Smooth muscle cell (in vitro differentiated cells): Measurements from ENCODE around the gene CASQ1. TPM values are rescaled to one million over a fixed set of nuclear protein-coding genes. Genes with fewer than 3 reads are reported as not detected.

Experiments used
- DNase-seq: peaks from one replicate; lab custom pipeline; 2025; ENCODE audit not compliant: unreplicated experiment; lab: John Stamatoyannopoulos, UW
- H2AFZ ChIP-seq: fragments of 200-600 bp; sonication (generic); 2 replicates; pipeline ENCODE4 v1.6.0; 2016; ENCODE audit warnings: antibody characterized with exemption, low read depth, mild to moderate bottlenecking
- H3F3A ChIP-seq: fragments of 200-600 bp; sonication (generic); 2 replicates; pipeline ENCODE4 v1.6.0; 2017; ENCODE audit warnings: antibody characterized with exemption, low read depth
- H3K27ac ChIP-seq: fragments of 200-600 bp; sonication (generic); 2 replicates; pipeline ENCODE4 v1.5.1; 2016; ENCODE audit warnings: low read depth, mild to moderate bottlenecking
- H3K27me3 ChIP-seq: fragments of 200-600 bp; sonication (generic); 2 replicates; pipeline ENCODE4 v1.6.1; 2016; ENCODE audit warnings: low read depth, mild to moderate bottlenecking
- H3K36me3 ChIP-seq: fragments of 200-600 bp; sonication (generic); 2 replicates; pipeline ENCODE4 v1.5.1; 2016; ENCODE audit warnings: low read depth
- H3K4me1 ChIP-seq: fragments of 200-600 bp; sonication (generic); 2 replicates; pipeline ENCODE4 v1.5.1; 2016; ENCODE audit warnings: low read depth
- H3K4me2 ChIP-seq: fragments of 200-600 bp; sonication (generic); 2 replicates; pipeline ENCODE4 v1.6.0; 2016; ENCODE audit warnings: mild to moderate bottlenecking
- H3K4me3 ChIP-seq: fragments of 200-600 bp; sonication (generic); 2 replicates; pipeline ENCODE4 v1.5.1; 2016; ENCODE audit warnings: mild to moderate bottlenecking
- H3K79me2 ChIP-seq: fragments of 200-600 bp; sonication (generic); 2 replicates; pipeline ENCODE4 v1.6.0; 2016; ENCODE audit warnings: low read depth, mild to moderate bottlenecking
- H3K9ac ChIP-seq: fragments of 200-600 bp; sonication (generic); 2 replicates; pipeline ENCODE4 v1.6.0; 2016; ENCODE audit warnings: low read depth
- H3K9me3 ChIP-seq: fragments of 200-600 bp; sonication (generic); replicated peaks from 2 replicates; pipeline ENCODE4 v1.5.1; 2016; ENCODE audit warnings: low read depth
- H4K20me1 ChIP-seq: fragments of 200-600 bp; sonication (generic); 2 replicates; pipeline ENCODE4 v1.6.0; 2016; ENCODE audit warnings: low read depth
- WGBS: methylation state at CpG from one replicate; pipeline ENCODE4 v1.1.7; 2016; ENCODE audit warnings: low lambda C conversion rate; 5-methylcytosine and 5-hydroxymethylcytosine counted together
- polyA plus RNA-seq: library from polyadenylated mRNA; unstranded; fragments of >200 nt; fragmentation: Nextera tagmentation; extraction: Ambion mirVana; gene quantifications from 2 replicates; pipeline ENCODE4 v1.2.1, GENCODE V29; 2016
- total RNA-seq: library from RNA; depleted of rRNA; stranded (reverse); fragments of >200 nt; gene quantifications from 2 replicates; pipeline ENCODE4 v1.2.3, GENCODE V29; 2014
- TF ChIP-seq, protein P1 (sequence below): fragments of 200-600 bp; sonication (generic); IDR thresholded peaks from 2 replicates; pipeline ENCODE4 v1.5.1; 2017; ENCODE audit warnings: borderline replicate concordance, mild to moderate bottlenecking, antibody characterized with exemption; ENCODE audit not compliant: insufficient read depth, poor library complexity, severe bottlenecking

CASQ1 gene
- total and polyA plus RNA-seq, 2 experiments from 2014 or later: 0.36 TPM; not detected in 1

- no peaks in the 10 kb centered on the region for H3K4me1 ChIP-seq
- H3K9ac ChIP-seq: no peak overlapping the region
- H3K4me2 ChIP-seq: no peak overlapping the region
- H4K20me1 ChIP-seq: no peaks in the 10 kb centered on the region
- no peak for DNase-seq
- no peaks in the 10 kb centered on the region for H3K79me2 ChIP-seq
- TF ChIP-seq, protein P1, sequence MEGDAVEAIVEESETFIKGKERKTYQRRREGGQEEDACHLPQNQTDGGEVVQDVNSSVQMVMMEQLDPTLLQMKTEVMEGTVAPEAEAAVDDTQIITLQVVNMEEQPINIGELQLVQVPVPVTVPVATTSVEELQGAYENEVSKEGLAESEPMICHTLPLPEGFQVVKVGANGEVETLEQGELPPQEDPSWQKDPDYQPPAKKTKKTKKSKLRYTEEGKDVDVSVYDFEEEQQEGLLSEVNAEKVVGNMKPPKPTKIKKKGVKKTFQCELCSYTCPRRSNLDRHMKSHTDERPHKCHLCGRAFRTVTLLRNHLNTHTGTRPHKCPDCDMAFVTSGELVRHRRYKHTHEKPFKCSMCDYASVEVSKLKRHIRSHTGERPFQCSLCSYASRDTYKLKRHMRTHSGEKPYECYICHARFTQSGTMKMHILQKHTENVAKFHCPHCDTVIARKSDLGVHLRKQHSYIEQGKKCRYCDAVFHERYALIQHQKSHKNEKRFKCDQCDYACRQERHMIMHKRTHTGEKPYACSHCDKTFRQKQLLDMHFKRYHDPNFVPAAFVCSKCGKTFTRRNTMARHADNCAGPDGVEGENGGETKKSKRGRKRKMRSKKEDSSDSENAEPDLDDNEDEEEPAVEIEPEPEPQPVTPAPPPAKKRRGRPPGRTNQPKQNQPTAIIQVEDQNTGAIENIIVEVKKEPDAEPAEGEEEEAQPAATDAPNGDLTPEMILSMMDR: no peak
- H3K36me3 ChIP-seq: no peaks in the 10 kb centered on the region
- no peaks in the 10 kb centered on the region for H3K27me3 ChIP-seq
- H3K9me3 ChIP-seq: no peaks in the 10 kb centered on the region
- H3K4me3 ChIP-seq: no peak overlapping the region
- 92% methylated on average over 3 of the region's 3 CpGs for WGBS
- no peak overlapping the region for H3K27ac ChIP-seq
- no peak overlapping the region for H2AFZ ChIP-seq
- H3F3A ChIP-seq: no peaks in the 10 kb centered on the region
Observed at GRCh38 chr1:160148121-160148520, 42.3 kb upstream of the CASQ1 start.

DNA sequence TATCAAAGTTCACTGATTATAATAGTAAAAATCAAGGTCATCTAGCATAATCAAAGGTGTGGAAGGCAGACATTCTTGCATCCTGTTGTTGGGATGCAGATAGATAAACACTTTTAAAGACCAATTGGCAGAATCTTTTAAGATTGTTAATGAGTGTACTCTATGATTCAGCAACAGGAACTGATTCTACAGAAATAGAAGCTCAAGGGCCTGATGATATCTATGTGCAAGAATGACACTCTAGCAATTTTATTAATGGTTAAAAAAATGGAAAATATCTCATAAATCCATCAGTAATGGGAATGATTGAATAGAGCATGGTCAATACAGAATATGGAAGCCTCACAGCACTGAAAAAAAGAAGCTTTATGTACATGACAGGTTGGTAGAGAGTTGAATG is 41.1 kb upstream of the CASQ1 start:
- H3K9me3 ChIP-seq: no peaks in the 10 kb centered on the region
- H3K9ac ChIP-seq: no peak overlapping the region
- H2AFZ ChIP-seq: no peak overlapping the region
- no peaks in the 10 kb centered on the region for H3K4me1 ChIP-seq
- no peak overlapping the region for H3K4me3 ChIP-seq
- no peaks in the 10 kb centered on the region for H3K79me2 ChIP-seq
- TF ChIP-seq, protein P1: no peak
- H3F3A ChIP-seq: no peaks in the 10 kb centered on the region
- H3K36me3 ChIP-seq: no peaks in the 10 kb centered on the region
- no peaks in the 10 kb centered on the region for H4K20me1 ChIP-seq
- no peaks in the 10 kb centered on the region for H3K27me3 ChIP-seq
- H3K27ac ChIP-seq: no peak overlapping the region
- H3K4me2 ChIP-seq: no peak overlapping the region
- no peak for DNase-seq

GRCh38 chr1:160149716-160150115 is 40.7 kb upstream of the CASQ1 start:
- no peaks in the 10 kb centered on the region for H3K9me3 ChIP-seq
- 87% methylated on average over 2 of the region's 2 CpGs for WGBS
- H2AFZ ChIP-seq: no peak overlapping the region
- no peaks in the 10 kb centered on the region for H3K4me1 ChIP-seq
- H3K79me2 ChIP-seq: no peaks in the 10 kb centered on the region
- H3K9ac ChIP-seq: no peak overlapping the region
- TF ChIP-seq, protein P1: no peak
- DNase-seq: no peak
- no peak overlapping the region for H3K4me2 ChIP-seq
- no peaks in the 10 kb centered on the region for H3F3A ChIP-seq
- no peak overlapping the region for H3K4me3 ChIP-seq
- H4K20me1 ChIP-seq: no peaks in the 10 kb centered on the region
- H3K36me3 ChIP-seq: no peaks in the 10 kb centered on the region
- no peaks in the 10 kb centered on the region for H3K27me3 ChIP-seq
- no peak overlapping the region for H3K27ac ChIP-seq

DNA sequence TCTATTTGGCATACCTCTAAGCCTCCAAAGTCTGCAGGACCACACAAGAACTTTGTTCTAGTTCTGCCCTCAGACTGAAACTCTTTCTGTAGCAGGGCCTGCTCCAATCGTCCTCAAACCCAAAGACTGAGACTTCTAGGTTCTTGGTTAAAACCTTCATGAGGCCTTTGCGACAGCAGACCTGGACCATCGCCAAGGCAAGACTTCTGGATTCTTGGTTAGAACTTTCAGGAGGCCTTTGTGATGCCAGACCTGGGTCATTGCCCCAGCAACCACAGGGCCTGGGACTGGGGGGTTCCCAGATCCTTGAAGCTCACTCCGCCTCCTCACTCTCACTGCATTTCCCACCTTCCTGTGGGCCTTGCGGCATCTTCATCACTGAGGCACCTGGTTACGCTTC is 39.1 kb upstream of the CASQ1 start, which contains the start of gene ATP1A4:
Gene ATP1A4 (plus strand): TSS at position 301 of the 400 bp plus-strand sequence. CDS start 438 bp downstream, outside the sequence.
- 85% methylated on average over 6 of the region's 6 CpGs for WGBS

More for the DNA sequence above, 39.1 kb upstream of the CASQ1 start, which contains the start of gene ATP1A4:
- Histone ChIP-seq H2AFZ (no peak within 1 kb of the TSS), H3K4me2 (no peak within 1 kb of the TSS), H3F3A (no peaks in the 10 kb centered on the region), H3K27ac (no peak within 1 kb of the TSS), H4K20me1 (no peaks in the 10 kb centered on the region), H3K36me3 (no peaks in the 10 kb centered on the region), H3K27me3 (no peaks in the 10 kb centered on the region), H3K9ac (no peak within 1 kb of the TSS), H3K79me2 (no peaks in the 10 kb centered on the region), H3K9me3 (no peaks in the 10 kb centered on the region), H3K4me1 (no peaks in the 10 kb centered on the region), H3K4me3 (no peak within 1 kb of the TSS)
- DNase-seq: no peak
- TF ChIP-seq, protein P1: no peak
